Fibroblast of lung (primary cell): Measurements from ENCODE around the gene CRADD. TPM values are rescaled to one million over a fixed set of nuclear protein-coding genes. Genes with fewer than 3 reads are reported as not detected.

Experiments used
- DNase-seq, 2 donors: peaks; one replicate each; pipeline versions ENCODE4 v3.0.0 to v3.0.0-alpha.2; 2010; ENCODE audit warnings: low read depth in 2 of 2
- H2AFZ ChIP-seq: 2 replicates; pipeline ENCODE4 v1.5.1; 2012; ENCODE audit warnings: low read length, control low read depth, inconsistent platforms
- H3K27ac ChIP-seq: 2 replicates; pipeline ENCODE4 v1.5.1; 2011; ENCODE audit warnings: low read length, control low read depth; ENCODE audit not compliant: insufficient read depth
- H3K27me3 ChIP-seq: 2 replicates; pipeline ENCODE4 v1.5.1; 2011; ENCODE audit warnings: mild to moderate bottlenecking, low read length; ENCODE audit not compliant: control insufficient read depth, insufficient read depth
- H3K36me3 ChIP-seq: 2 replicates; pipeline ENCODE4 v1.5.1; 2011; ENCODE audit warnings: low read length; ENCODE audit not compliant: control insufficient read depth, insufficient read depth
- H3K4me1 ChIP-seq: 2 replicates; pipeline ENCODE4 v1.5.1; 2011; ENCODE audit warnings: low read length; ENCODE audit not compliant: control insufficient read depth, insufficient read depth; ENCODE audit errors: extremely low read depth
- H3K4me2 ChIP-seq: 2 replicates; pipeline ENCODE4 v1.5.1; 2011; ENCODE audit warnings: low read length, control low read depth; ENCODE audit not compliant: insufficient read depth; ENCODE audit errors: extremely low read depth
- H3K4me3 ChIP-seq, 4 experiments: fragments of 200-600 bp in 1 of 4; sonication (generic) in 1 of 4; replicated peaks in 1 of 4; 2 replicates each; pipeline ENCODE4 v1.5.1; 2011 to 2016; ENCODE audit warnings: low read length in 4 of 4, low read depth in 3 of 4, mild to moderate bottlenecking in 3 of 4, control low read depth in 2 of 4, inconsistent platforms in 1 of 4, mixed read lengths in 1 of 4; ENCODE audit not compliant: insufficient read depth in 1 of 4; ENCODE audit errors: control extremely low read depth in 1 of 4
- H3K79me2 ChIP-seq: 2 replicates; pipeline ENCODE4 v1.5.1; 2012; ENCODE audit warnings: mild to moderate bottlenecking, low read length, inconsistent platforms; ENCODE audit not compliant: control insufficient read depth, insufficient read depth
- H3K9ac ChIP-seq: 2 replicates; pipeline ENCODE4 v1.5.1; 2011; ENCODE audit warnings: mild to moderate bottlenecking, low read length, control low read depth; ENCODE audit not compliant: insufficient read depth
- H3K9me3 ChIP-seq: 2 replicates; pipeline ENCODE4 v1.5.1; 2012; ENCODE audit warnings: low read depth, low read length; ENCODE audit not compliant: control insufficient read depth, insufficient read depth
- H4K20me1 ChIP-seq: 2 replicates; pipeline ENCODE4 v1.5.1; 2011; ENCODE audit warnings: low read length; ENCODE audit not compliant: control insufficient read depth, insufficient read depth; ENCODE audit errors: extremely low read depth
- EZH2 ChIP-seq: IDR thresholded peaks from 2 replicates; pipeline ENCODE4 v1.5.1; 2012; ENCODE audit warnings: low read length, control low read depth, mild to moderate bottlenecking; ENCODE audit errors: missing control alignments
- polyA plus RNA-seq, 2 donors: library from polyadenylated mRNA; depleted of rRNA in 1 of 2; stranded (reverse) in 1 of 2; unstranded in 1 of 2; fragments of >200 nt; gene quantifications; 2 replicates each; pipeline ENCODE4 v1.2.1, GENCODE V29; 2011 to 2012; ENCODE audit warnings: missing spikeins in 1 of 2
- total RNA-seq: library from RNA; depleted of rRNA; stranded (reverse); fragments of >200 nt; gene quantifications from 2 replicates; pipeline ENCODE4 v1.2.1, GENCODE V29; 2014
- TF ChIP-seq, protein P1 (sequence below), 2 donors: IDR thresholded peaks in 1 of 2; conservative IDR thresholded peaks in 1 of 2; 1 replicate in 1 of 2; 2 replicates in 1 of 2; pipeline ENCODE4 v1.5.1; 2011 to 2012; ENCODE audit warnings: low read length in 2 of 2, control low read depth in 1 of 2, inconsistent platforms in 1 of 2, low read depth in 1 of 2, mild to moderate bottlenecking in 1 of 2

CRADD gene
- total and polyA plus RNA-seq, 2 donors (not counting 1 experiment from before 2014, with no cell fraction given), result 13.5 to 21.1 TPM

DNA sequence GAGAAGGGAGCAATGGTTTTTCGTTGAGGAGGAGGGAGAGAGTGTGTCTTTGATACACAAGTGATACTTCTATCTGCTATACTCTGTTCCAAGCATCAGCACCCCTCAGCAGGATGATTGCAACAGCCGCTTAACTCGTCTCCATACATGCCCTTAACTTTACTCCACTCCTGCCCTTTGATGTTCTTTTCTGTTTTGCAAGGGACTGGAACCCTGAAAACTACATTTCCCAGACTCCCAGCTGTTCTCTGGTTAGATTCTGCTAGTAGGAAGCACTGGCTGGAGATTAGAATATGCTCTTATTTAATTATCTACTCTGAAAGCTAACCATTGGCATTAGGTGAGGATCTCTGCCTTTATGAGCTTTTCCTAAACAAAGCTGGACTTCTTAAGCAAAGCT lies 23.5 kb upstream of the CRADD start:
- H3K9me3 ChIP-seq, result no peaks in the 10 kb centered on the region
- H2AFZ ChIP-seq, result no peak overlapping the region
- DNase-seq, result no peak
- H3K27ac ChIP-seq, result no peak overlapping the region
- no peak overlapping the region for H3K4me2 ChIP-seq
- H3K4me1 ChIP-seq, result no peaks in the 10 kb centered on the region
- H3K27me3 ChIP-seq, result no peaks in the 10 kb centered on the region
- H3K4me3 ChIP-seq, result no peak overlapping the region
- no peak for TF ChIP-seq EZH2
- TF ChIP-seq, protein P1, sequence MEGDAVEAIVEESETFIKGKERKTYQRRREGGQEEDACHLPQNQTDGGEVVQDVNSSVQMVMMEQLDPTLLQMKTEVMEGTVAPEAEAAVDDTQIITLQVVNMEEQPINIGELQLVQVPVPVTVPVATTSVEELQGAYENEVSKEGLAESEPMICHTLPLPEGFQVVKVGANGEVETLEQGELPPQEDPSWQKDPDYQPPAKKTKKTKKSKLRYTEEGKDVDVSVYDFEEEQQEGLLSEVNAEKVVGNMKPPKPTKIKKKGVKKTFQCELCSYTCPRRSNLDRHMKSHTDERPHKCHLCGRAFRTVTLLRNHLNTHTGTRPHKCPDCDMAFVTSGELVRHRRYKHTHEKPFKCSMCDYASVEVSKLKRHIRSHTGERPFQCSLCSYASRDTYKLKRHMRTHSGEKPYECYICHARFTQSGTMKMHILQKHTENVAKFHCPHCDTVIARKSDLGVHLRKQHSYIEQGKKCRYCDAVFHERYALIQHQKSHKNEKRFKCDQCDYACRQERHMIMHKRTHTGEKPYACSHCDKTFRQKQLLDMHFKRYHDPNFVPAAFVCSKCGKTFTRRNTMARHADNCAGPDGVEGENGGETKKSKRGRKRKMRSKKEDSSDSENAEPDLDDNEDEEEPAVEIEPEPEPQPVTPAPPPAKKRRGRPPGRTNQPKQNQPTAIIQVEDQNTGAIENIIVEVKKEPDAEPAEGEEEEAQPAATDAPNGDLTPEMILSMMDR (conservative IDR thresholded peaks at IDR 0.05 in 1 of 2, IDR thresholded peaks at IDR 0.05 in 1 of 2; ENCODE audit: low read depth in 1 of 2, low read length in 2 of 2), result no peak
- H3K9ac ChIP-seq, result no peak overlapping the region
- H3K79me2 ChIP-seq, result no peaks in the 10 kb centered on the region
- no peaks in the 10 kb centered on the region for H4K20me1 ChIP-seq
- no peaks in the 10 kb centered on the region for H3K36me3 ChIP-seq

DNA sequence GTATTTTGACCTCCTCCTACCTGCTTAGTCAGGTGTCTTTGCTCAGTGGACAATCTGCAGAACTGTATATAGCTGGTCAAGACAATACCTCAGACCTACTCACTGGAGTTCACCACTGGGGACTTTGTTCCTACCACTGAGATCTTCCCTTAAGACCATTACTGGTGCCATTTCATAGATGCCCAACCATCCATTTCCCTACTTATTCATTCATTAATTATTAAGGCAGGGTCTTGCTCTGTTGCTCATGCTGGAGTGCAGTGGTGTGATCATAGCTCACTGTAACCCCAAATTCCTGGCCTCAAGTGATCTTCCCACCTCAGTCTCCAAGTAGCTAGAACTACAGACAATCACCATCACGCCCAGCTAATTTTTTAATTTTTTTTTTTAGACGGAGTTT lies 22.8 kb upstream of the CRADD start:
- no peaks in the 10 kb centered on the region for H3K36me3 ChIP-seq
- H3K27me3 ChIP-seq, result no peaks in the 10 kb centered on the region
- H3K9ac ChIP-seq, result no peak overlapping the region
- no peak overlapping the region for H3K4me2 ChIP-seq
- H3K4me1 ChIP-seq, result no peaks in the 10 kb centered on the region
- no peak overlapping the region for H3K4me3 ChIP-seq
- no peak overlapping the region for H3K27ac ChIP-seq
- H3K9me3 ChIP-seq, result no peaks in the 10 kb centered on the region
- H2AFZ ChIP-seq, result no peak overlapping the region
- no peak for TF ChIP-seq EZH2
- TF ChIP-seq, protein P1 (conservative IDR thresholded peaks at IDR 0.05 in 1 of 2, IDR thresholded peaks at IDR 0.05 in 1 of 2; ENCODE audit: low read depth in 1 of 2, low read length in 2 of 2), result no peak
- no peaks in the 10 kb centered on the region for H4K20me1 ChIP-seq
- DNase-seq, result no peak
- H3K79me2 ChIP-seq, result no peaks in the 10 kb centered on the region

DNA sequence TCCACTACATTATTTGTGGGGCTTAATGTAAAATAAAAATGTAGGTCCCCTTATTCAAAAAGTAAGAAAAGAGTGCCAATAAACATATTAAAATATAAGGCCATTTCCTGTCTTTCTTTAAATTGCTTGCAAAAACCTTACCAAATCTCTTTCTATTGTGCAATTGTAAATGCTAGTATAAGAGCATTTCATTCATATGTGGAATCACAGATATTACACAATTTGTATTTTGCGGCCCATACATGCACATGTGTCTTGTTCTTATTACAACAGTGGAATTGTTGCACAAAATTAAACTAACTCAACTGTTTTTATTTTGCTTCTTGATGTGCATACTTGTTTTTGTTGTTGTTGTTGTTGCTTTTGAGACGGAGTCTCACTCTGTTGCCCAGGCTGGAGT lies 20.1 kb upstream of the CRADD start:
- Histone ChIP-seq H3K9ac (no peak overlapping the region), H3K36me3 (no peaks in the 10 kb centered on the region), H3K9me3 (no peaks in the 10 kb centered on the region), H3K4me3 (no peak overlapping the region), H3K27me3 (no peaks in the 10 kb centered on the region), H3K27ac (no peak overlapping the region), H2AFZ (no peak overlapping the region), H4K20me1 (no peaks in the 10 kb centered on the region), H3K4me1 (no peaks in the 10 kb centered on the region), H3K4me2 (no peak overlapping the region), H3K79me2 (no peaks in the 10 kb centered on the region)
- TF ChIP-seq EZH2, result no peak
- TF ChIP-seq, protein P1 (conservative IDR thresholded peaks at IDR 0.05 in 1 of 2, IDR thresholded peaks at IDR 0.05 in 1 of 2; ENCODE audit: low read depth in 1 of 2, low read length in 2 of 2), result no peak
- peak in 1 of 2 donors; percentile 85 for DNase-seq
